ENCODE results near the gene TK1. TPM values are rescaled to one million over a fixed set of nuclear protein-coding genes. Genes with fewer than 3 reads are reported as not detected.

TK1 gene
- polyA plus RNA-seq, 1 experiment, result 130 TPM

- no peak for TF ChIP-seq CTCF (IDR thresholded peaks at IDR 0.05; ENCODE audit: insufficient read depth, low read depth, low read length)
- H3K36me3 ChIP-seq (ENCODE audit: control insufficient read depth, insufficient read depth, low read length), result no peaks in the 10 kb centered on the region
- no peak overlapping the region for H3K4me3 ChIP-seq (ENCODE audit: low read depth, low read length)
- no peak for DNase-seq (ENCODE audit: low read depth)
- CTCF ChIA-PET, result no interaction called here
- no peaks in the 10 kb centered on the region; the same call in 1 of the 2 replicates for H3K27me3 ChIP-seq (ENCODE audit: control insufficient read depth, insufficient read depth, low read length)
- POLR2A ChIA-PET, result no interaction called here
Measured at GRCh38 chr17:78148286-78149016, 38.4 kb downstream of the TK1 start.

- H3K4me3 ChIP-seq (ENCODE audit: low read depth, low read length), result no peak overlapping the region
- no peak for DNase-seq (ENCODE audit: low read depth)
- H3K27me3 ChIP-seq (ENCODE audit: control insufficient read depth, insufficient read depth, low read length), result no peaks in the 10 kb centered on the region; the same call in 1 of the 2 replicates
- ChIA-PET POLR2A (no interaction called here), CTCF (no interaction called here)
- H3K36me3 ChIP-seq (ENCODE audit: control insufficient read depth, insufficient read depth, low read length), result no peaks in the 10 kb centered on the region
- TF ChIP-seq CTCF (IDR thresholded peaks at IDR 0.05; ENCODE audit: insufficient read depth, low read depth, low read length), result no peak
Measured at GRCh38 chr17:78147315-78147998, 39.4 kb downstream of the TK1 start.

- Histone ChIP-seq H3K27me3 (ENCODE audit: control insufficient read depth, insufficient read depth, low read length) (no peaks in the 10 kb centered on the region; the same call in 1 of the 2 replicates), H3K36me3 (ENCODE audit: control insufficient read depth, insufficient read depth, low read length) (no peaks in the 10 kb centered on the region), H3K4me3 (ENCODE audit: low read depth, low read length) (no peak overlapping the region)
- POLR2A ChIA-PET, result no interaction called here
- CTCF ChIA-PET, result no interaction called here
- no peak for TF ChIP-seq CTCF (IDR thresholded peaks at IDR 0.05; ENCODE audit: insufficient read depth, low read depth, low read length)
- no peak for DNase-seq (ENCODE audit: low read depth)
Measured at GRCh38 chr17:78146881-78147280, 40.0 kb downstream of the TK1 start.

GRCh38 chr17:78146471-78146869, 40.4 kb downstream of the TK1 start:
- DNase-seq (ENCODE audit: low read depth), result no peak
- ChIA-PET POLR2A (no interaction called here), CTCF (no interaction called here)
- no peak overlapping the region for H3K4me3 ChIP-seq (ENCODE audit: low read depth, low read length)
- no peak for TF ChIP-seq CTCF (IDR thresholded peaks at IDR 0.05; ENCODE audit: insufficient read depth, low read depth, low read length)
- no peaks in the 10 kb centered on the region; the same call in 1 of the 2 replicates for H3K27me3 ChIP-seq (ENCODE audit: control insufficient read depth, insufficient read depth, low read length)
- H3K36me3 ChIP-seq (ENCODE audit: control insufficient read depth, insufficient read depth, low read length), result no peaks in the 10 kb centered on the region

- POLR2A ChIA-PET, result no interaction called here
- no peak for TF ChIP-seq CTCF (IDR thresholded peaks at IDR 0.05; ENCODE audit: insufficient read depth, low read depth, low read length)
- CTCF ChIA-PET, result interaction anchor here (1.0 to 1.6 kb wide), 2 partner anchors 10 to 42 kb away, joined by 3 to 4 read pairs; partner anchors contain the start of gene TK1
- no peak for DNase-seq (ENCODE audit: low read depth)
- Histone ChIP-seq H3K4me3 (ENCODE audit: low read depth, low read length) (no peak overlapping the region), H3K27me3 (ENCODE audit: control insufficient read depth, insufficient read depth, low read length) (no peaks in the 10 kb centered on the region; the same call in 1 of the 2 replicates), H3K36me3 (ENCODE audit: control insufficient read depth, insufficient read depth, low read length) (no peaks in the 10 kb centered on the region)
Measured at GRCh38 chr17:78144736-78145641, 41.9 kb downstream of the TK1 start.

Measured in BJ (cell line).